Measurements from ENCODE around the gene YAP1.

Gene YAP1

DNA sequence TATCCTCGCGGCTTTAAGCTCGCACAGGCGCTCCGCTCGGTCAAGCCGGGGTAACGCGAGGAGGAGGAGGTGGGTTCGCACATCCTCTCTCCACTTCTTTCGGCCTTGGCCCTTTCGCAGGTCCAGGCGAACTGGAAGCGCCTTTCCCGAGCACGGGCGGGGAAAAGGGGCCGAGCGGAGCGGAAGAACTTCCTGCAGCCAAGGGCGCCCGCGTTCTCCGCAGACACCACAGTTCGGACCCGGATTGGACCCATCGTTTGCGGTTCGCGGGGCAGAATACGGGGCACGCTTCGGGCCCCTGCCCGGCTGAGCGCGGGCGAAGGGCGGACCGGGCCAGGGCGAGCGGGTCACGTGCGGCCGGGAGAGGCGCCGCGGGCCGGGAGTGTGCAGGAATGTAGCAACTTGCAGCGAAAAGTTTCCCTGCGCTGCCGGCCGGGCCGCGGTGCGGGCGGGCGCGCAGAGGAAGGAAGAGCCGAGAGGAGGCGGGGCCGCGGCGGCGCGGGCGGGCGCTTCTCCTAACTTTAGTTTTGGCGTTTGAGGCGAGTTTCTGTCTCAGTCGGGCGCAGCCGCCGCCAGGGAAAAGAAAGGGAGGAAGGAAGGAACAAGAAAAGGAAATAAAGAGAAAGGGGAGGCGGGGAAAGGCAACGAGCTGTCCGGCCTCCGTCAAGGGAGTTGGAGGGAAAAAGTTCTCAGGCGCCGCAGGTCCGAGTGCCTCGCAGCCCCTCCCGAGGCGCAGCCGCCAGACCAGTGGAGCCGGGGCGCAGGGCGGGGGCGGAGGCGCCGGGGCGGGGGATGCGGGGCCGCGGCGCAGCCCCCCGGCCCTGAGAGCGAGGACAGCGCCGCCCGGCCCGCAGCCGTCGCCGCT is at the start of gene YAP1:
Gene YAP1 (plus strand): TSS at position 552 of the 865 bp plus-strand sequence. CDS start 402 bp downstream, outside the sequence.
- peaks cover 2% of the 10 kb centered on the region for H3K4me1 ChIP-seq (ENCODE audit: control insufficient read depth, insufficient read depth, low read length)
- H3K27me3 ChIP-seq (ENCODE audit: control insufficient read depth, insufficient read depth, low read length) = no peaks in the 10 kb centered on the region

DNA sequence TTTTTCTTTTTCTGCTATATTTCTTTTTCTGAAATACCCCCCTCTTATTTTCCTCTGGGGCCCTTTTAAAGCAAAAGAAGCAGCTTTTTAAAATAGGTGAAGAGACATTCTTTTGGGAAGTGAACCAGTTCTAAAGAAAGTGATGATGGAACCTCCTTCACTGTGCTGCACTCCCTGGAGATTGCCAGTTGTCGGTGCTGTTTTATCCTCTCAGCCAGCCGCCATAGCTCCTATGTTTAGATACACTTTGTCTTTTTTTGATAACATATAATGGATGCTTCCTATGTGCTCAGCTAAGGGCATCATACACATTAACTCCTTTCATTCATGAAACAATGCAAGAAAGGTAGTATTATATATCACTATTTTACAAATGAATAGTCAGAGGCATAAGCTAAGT is 49.0 kb upstream of the YAP1 start:
- H3K4me3 ChIP-seq (ENCODE audit: low read length) = no peak overlapping the region
- H3K9ac ChIP-seq (ENCODE audit: low read length) = no peak overlapping the region
- no peaks in the 10 kb centered on the region for H3K36me3 ChIP-seq (ENCODE audit: control insufficient read depth, insufficient read depth, low read length)
- H3K9me3 ChIP-seq (ENCODE audit: control insufficient read depth, low read length) = no peaks in the 10 kb centered on the region
- H3K4me1 ChIP-seq (ENCODE audit: control insufficient read depth, insufficient read depth, low read length) = no peaks in the 10 kb centered on the region
- no peaks in the 10 kb centered on the region for H3K27me3 ChIP-seq (ENCODE audit: control insufficient read depth, insufficient read depth, low read length)

More for the DNA sequence above, at the start of gene YAP1:
- H3K4me3 ChIP-seq (ENCODE audit: low read length) = peak within 1 kb of the TSS; percentile 85
- no peaks in the 10 kb centered on the region for H3K36me3 ChIP-seq (ENCODE audit: control insufficient read depth, insufficient read depth, low read length)
- H3K9me3 ChIP-seq (ENCODE audit: control insufficient read depth, low read length) = no peaks in the 10 kb centered on the region
- peak within 1 kb of the TSS; percentile 96 for H3K9ac ChIP-seq (ENCODE audit: low read length)

DNA sequence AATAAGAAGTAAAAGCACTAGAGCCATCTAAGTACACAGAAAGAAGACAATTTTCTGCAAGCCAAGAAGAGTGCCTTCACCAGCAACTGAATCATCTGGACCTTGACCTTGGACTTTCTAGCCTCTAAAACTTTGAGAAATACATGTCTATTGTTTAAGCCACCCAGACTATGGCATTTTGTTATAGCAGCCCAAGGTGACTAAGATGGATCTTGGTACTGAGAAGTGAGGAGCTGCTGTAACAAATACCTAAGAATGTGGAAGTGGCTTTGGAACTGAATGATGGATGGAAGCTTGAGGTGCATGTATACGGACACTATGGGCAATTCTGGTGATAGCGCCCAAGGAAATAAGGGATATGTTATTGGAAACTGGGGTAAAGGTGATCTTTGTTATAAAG is 48.1 kb upstream of the YAP1 start:
- Histone ChIP-seq H3K27me3 (ENCODE audit: control insufficient read depth, insufficient read depth, low read length) (no peaks in the 10 kb centered on the region), H3K9me3 (ENCODE audit: control insufficient read depth, low read length) (no peaks in the 10 kb centered on the region), H3K36me3 (ENCODE audit: control insufficient read depth, insufficient read depth, low read length) (no peaks in the 10 kb centered on the region), H3K4me3 (ENCODE audit: low read length) (no peak overlapping the region), H3K4me1 (ENCODE audit: control insufficient read depth, insufficient read depth, low read length) (no peaks in the 10 kb centered on the region), H3K9ac (ENCODE audit: low read length) (no peak overlapping the region)

DNA sequence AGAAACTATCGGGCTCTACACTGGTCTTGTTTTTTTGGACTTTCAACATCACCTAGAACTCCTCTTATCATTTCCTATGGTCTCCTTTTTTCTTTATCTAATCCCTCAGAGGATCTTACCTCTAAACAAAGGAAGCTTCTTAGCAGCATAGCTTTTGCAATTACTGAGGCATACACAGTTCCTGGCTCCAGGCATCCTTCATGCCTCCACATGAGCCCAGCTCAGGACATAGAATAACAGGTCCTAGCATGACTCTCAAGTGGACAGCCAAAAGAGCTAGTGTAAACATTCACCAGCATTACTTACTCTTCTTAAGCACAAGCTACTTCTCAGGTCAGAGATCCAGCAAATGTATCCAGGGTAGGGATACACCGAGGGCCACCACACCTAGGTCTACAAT is 45.9 kb upstream of the YAP1 start:
- H3K4me1 ChIP-seq (ENCODE audit: control insufficient read depth, insufficient read depth, low read length) = no peaks in the 10 kb centered on the region
- no peak overlapping the region for H3K9ac ChIP-seq (ENCODE audit: low read length)
- H3K27me3 ChIP-seq (ENCODE audit: control insufficient read depth, insufficient read depth, low read length) = no peaks in the 10 kb centered on the region
- no peak overlapping the region for H3K4me3 ChIP-seq (ENCODE audit: low read length)
- no peaks in the 10 kb centered on the region for H3K36me3 ChIP-seq (ENCODE audit: control insufficient read depth, insufficient read depth, low read length)
- no peaks in the 10 kb centered on the region for H3K9me3 ChIP-seq (ENCODE audit: control insufficient read depth, low read length)

DNA sequence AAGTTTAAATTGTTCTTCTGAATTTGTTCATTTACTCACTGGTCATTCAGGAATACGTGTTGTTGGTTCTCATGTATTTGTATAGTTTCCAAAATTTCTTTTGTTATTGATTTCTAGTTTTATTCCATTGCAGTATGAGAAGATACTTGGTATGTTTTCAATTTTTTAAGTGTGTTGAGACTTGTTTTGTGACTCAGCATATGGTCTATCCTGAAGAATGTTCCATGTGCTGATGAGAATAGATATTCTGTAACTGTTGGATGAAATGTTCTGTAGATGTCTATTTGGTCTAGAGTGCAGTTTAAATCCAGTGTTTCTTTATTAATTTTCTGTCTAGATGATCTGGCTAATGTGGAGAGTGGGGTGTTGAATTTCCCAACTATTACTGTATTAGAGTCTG is 39.5 kb upstream of the YAP1 start:
- Histone ChIP-seq H3K4me3 (ENCODE audit: low read length) (no peak overlapping the region), H3K4me1 (ENCODE audit: control insufficient read depth, insufficient read depth, low read length) (no peaks in the 10 kb centered on the region), H3K27me3 (ENCODE audit: control insufficient read depth, insufficient read depth, low read length) (no peaks in the 10 kb centered on the region), H3K9ac (ENCODE audit: low read length) (no peak overlapping the region), H3K36me3 (ENCODE audit: control insufficient read depth, insufficient read depth, low read length) (no peaks in the 10 kb centered on the region), H3K9me3 (ENCODE audit: control insufficient read depth, low read length) (no peaks in the 10 kb centered on the region)

DNA sequence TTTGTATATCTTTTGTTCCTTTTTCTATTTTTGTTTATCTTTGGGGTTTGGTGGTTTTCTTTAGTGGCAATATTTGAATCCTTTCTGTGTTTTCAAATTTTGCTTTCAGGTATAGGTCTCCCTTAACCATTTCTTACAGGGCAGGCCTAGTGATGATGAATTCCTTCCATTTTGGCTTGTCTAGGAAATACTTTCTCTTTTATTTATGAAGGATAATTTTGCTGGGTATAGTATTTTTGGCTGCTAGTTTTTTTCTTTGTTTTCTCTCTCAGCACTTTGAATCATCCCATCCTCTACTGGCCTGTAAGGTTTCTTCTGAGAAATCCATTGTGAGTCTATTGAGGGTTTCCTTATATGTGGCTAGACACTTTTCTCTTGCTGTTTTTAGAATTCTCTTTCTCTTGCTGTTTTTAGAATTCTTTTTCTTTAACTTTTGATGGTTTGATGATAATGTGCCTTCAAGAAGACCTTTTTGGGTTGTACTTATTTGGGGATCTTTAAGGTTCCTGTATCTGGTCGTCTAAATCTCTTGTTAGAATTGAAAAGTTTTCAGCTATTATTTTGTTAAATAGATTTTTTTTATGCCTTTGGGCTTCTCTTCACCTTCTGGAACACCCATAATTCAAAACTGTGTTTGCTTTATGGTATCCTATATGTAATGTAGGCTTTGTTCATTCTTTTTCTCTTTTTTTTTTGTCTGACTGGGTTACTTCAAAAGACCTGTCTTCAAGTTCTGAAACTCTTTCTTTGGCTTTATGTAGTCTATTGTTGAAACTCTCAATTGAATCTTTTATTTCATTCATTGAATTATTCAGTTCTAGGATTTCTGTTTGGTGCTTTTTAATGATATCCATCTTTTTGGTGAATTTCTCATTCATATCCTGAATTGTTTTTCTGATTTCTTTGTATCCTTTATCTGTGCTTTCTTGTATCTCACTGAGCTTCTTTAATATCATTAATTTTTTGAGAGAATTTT is 38.5 kb upstream of the YAP1 start:
- no peak overlapping the region for H3K4me3 ChIP-seq (ENCODE audit: low read length)
- H3K4me1 ChIP-seq (ENCODE audit: control insufficient read depth, insufficient read depth, low read length) = no peaks in the 10 kb centered on the region
- H3K27me3 ChIP-seq (ENCODE audit: control insufficient read depth, insufficient read depth, low read length) = no peaks in the 10 kb centered on the region
- no peaks in the 10 kb centered on the region for H3K9me3 ChIP-seq (ENCODE audit: control insufficient read depth, low read length)
- H3K9ac ChIP-seq (ENCODE audit: low read length) = no peak overlapping the region
- no peaks in the 10 kb centered on the region for H3K36me3 ChIP-seq (ENCODE audit: control insufficient read depth, insufficient read depth, low read length)

DNA sequence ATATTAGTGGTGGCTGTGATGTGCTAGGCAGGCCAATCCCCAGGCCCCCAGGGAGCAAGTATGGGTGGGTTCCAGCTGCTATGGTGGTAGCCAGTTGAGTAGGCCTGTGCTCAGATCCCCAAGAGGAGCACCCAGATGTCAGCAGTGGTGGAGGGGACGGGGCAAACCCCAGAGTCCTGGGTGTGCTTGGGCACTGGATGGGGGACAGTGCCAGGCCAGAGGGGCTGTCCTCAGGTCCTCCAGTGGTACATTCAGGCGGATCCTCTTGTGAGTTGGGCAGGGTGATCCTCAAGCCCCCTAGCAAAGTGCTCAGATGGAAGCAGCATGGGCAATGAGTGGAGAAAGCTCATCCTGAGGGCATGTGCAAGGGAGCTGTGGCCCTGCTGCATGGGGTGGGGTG is 37.0 kb upstream of the YAP1 start:
- Histone ChIP-seq H3K4me1 (ENCODE audit: control insufficient read depth, insufficient read depth, low read length) (no peaks in the 10 kb centered on the region), H3K4me3 (ENCODE audit: low read length) (no peak overlapping the region), H3K9ac (ENCODE audit: low read length) (no peak overlapping the region), H3K27me3 (ENCODE audit: control insufficient read depth, insufficient read depth, low read length) (no peaks in the 10 kb centered on the region), H3K9me3 (ENCODE audit: control insufficient read depth, low read length) (no peaks in the 10 kb centered on the region), H3K36me3 (ENCODE audit: control insufficient read depth, insufficient read depth, low read length) (no peaks in the 10 kb centered on the region)

DNA sequence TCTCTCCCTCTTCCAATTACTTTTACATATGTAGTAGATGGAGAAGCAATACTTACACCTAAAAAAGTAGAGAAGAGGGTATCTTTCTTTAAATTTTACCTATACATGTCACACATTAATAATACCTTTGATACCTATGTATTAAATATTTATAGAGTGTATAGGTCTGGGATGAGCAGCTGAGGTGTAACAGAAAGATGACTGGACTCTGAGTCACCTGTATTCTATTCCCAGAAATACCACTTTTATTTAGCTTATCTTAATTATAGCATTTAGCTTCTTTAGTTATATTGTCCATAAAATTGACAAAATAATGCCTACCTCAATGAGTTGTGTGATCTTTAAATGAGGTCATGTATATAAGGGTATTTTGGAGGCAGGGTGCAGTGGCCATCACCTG is 30.6 kb upstream of the YAP1 start:
- H3K4me3 ChIP-seq (ENCODE audit: low read length) = no peak overlapping the region
- H3K4me1 ChIP-seq (ENCODE audit: control insufficient read depth, insufficient read depth, low read length) = no peaks in the 10 kb centered on the region
- H3K9ac ChIP-seq (ENCODE audit: low read length) = no peak overlapping the region
- no peaks in the 10 kb centered on the region for H3K9me3 ChIP-seq (ENCODE audit: control insufficient read depth, low read length)
- no peaks in the 10 kb centered on the region for H3K36me3 ChIP-seq (ENCODE audit: control insufficient read depth, insufficient read depth, low read length)
- no peaks in the 10 kb centered on the region for H3K27me3 ChIP-seq (ENCODE audit: control insufficient read depth, insufficient read depth, low read length)

DNA sequence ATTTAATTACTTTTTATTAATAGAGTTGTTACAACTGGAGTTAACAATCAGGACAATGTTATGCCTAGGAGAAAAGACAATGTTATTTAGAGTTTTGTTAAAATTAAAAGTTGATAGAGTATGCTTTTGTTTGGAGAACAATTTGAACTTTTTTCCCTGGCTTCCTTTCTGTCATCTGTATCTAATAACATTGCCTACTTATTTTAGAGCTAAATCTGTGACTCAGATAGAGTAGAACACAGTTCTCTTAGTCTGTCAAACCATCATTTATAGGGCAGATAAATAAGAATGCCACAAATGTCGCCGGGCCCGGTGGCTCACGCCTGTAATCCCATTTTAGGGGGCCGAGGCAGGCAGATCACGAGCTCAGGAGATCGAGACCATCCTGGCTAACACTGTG is 28.9 kb upstream of the YAP1 start:
- Histone ChIP-seq H3K4me1 (ENCODE audit: control insufficient read depth, insufficient read depth, low read length) (no peaks in the 10 kb centered on the region), H3K9me3 (ENCODE audit: control insufficient read depth, low read length) (no peaks in the 10 kb centered on the region), H3K4me3 (ENCODE audit: low read length) (no peak overlapping the region), H3K36me3 (ENCODE audit: control insufficient read depth, insufficient read depth, low read length) (no peaks in the 10 kb centered on the region), H3K27me3 (ENCODE audit: control insufficient read depth, insufficient read depth, low read length) (no peaks in the 10 kb centered on the region), H3K9ac (ENCODE audit: low read length) (no peak overlapping the region)

DNA sequence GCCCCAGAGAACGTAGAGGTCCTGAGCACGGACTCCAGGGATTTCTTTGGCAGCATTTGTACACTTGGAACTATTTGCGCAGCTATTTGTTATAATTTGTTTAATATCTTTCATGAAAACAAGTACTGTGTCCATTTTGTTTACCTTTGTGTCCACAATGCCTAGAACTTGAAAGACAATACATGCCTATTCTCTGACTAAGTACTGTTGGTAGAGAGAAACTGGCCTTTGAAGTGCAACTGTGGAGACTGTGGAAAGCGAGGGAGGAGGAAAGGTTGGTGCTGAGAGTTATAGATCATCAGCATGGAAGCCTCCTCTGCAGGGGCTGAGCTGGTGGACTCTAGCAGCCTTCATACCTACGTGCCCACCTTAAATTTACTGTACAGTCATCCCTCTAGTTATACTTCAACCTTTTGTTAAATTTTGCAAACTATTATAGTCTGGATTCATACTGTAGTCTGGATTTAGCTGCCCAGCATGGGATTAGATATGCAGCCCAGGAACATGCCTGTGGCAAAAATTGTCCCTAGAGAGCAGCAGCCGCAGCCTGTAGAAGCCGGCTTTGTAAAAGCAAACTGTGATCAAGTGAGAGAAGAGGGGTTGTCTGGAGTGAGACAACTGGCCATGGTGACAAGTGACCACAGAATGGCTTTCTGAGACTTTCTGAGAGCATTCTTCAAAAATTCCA is 24.2 kb upstream of the YAP1 start:
- no peak overlapping the region for H3K4me3 ChIP-seq (ENCODE audit: low read length)
- H3K9me3 ChIP-seq (ENCODE audit: control insufficient read depth, low read length) = no peaks in the 10 kb centered on the region
- H3K4me1 ChIP-seq (ENCODE audit: control insufficient read depth, insufficient read depth, low read length) = no peaks in the 10 kb centered on the region
- no peak overlapping the region for H3K9ac ChIP-seq (ENCODE audit: low read length)
- no peaks in the 10 kb centered on the region for H3K27me3 ChIP-seq (ENCODE audit: control insufficient read depth, insufficient read depth, low read length)
- no peaks in the 10 kb centered on the region for H3K36me3 ChIP-seq (ENCODE audit: control insufficient read depth, insufficient read depth, low read length)

DNA sequence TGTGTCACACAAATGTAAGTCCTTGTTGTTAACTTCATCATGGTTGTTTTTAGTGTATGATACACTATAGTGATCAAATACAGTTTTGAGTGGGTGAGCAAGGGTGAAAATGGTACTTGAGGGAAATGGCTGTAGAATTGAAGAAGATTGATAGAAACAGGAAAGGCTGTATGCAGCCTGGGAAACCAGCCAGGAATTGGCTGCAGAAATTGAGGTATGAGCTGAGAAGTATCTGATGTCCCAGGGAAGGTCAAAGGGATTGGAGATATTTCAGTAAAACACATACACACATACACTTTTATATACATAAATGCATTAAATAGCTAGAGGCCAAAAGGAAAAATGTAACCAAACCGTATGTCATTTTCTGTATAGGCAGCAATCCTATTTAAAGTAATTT is 13.1 kb upstream of the YAP1 start:
- H3K4me1 ChIP-seq (ENCODE audit: control insufficient read depth, insufficient read depth, low read length) = no peaks in the 10 kb centered on the region
- no peaks in the 10 kb centered on the region for H3K9me3 ChIP-seq (ENCODE audit: control insufficient read depth, low read length)
- no peaks in the 10 kb centered on the region for H3K36me3 ChIP-seq (ENCODE audit: control insufficient read depth, insufficient read depth, low read length)
- H3K4me3 ChIP-seq (ENCODE audit: low read length) = no peak overlapping the region
- no peaks in the 10 kb centered on the region for H3K27me3 ChIP-seq (ENCODE audit: control insufficient read depth, insufficient read depth, low read length)
- no peak overlapping the region for H3K9ac ChIP-seq (ENCODE audit: low read length)

Data from mucosa of stomach (tissue), 1 donor.